Measurements from ENCODE around the gene TSHZ2. TPM values are rescaled to one million over a fixed set of nuclear protein-coding genes. Genes with fewer than 3 reads are reported as not detected.

The TSHZ2 gene
- total RNA-seq, 1 donor from 2014 or later: 1.6 TPM

- Histone ChIP-seq H3K4me3 (ENCODE audit: low read depth, low read length) (no peak overlapping the region), H3K36me3 (ENCODE audit: control insufficient read depth, insufficient read depth, low read length) (no peaks in the 10 kb centered on the region), H3K27me3 (ENCODE audit: control insufficient read depth, insufficient read depth, low read length) (no peaks in the 10 kb centered on the region)
- FAIRE-seq: no peak
- DNase-seq (ENCODE audit: low read depth): no peak
- no peak for TF ChIP-seq CTCF (IDR thresholded peaks at IDR 0.05; ENCODE audit: insufficient read depth, low read length, severe bottlenecking)
These were observed 108.5 kb downstream of the TSHZ2 start for GRCh38 chr20:53080687-53080962.

GRCh38 chr20:53080969-53081871 lies 109.1 kb downstream of the TSHZ2 start:
- H3K27me3 ChIP-seq (ENCODE audit: control insufficient read depth, insufficient read depth, low read length): no peaks in the 10 kb centered on the region
- peak; percentile 91 for DNase-seq (ENCODE audit: low read depth)
- TF ChIP-seq CTCF (IDR thresholded peaks at IDR 0.05; ENCODE audit: insufficient read depth, low read length, severe bottlenecking): no peak
- peak; percentile 89 for FAIRE-seq
- H3K36me3 ChIP-seq (ENCODE audit: control insufficient read depth, insufficient read depth, low read length): no peaks in the 10 kb centered on the region
- no peak overlapping the region for H3K4me3 ChIP-seq (ENCODE audit: low read depth, low read length)

- Histone ChIP-seq H3K4me3 (ENCODE audit: low read depth, low read length) (no peak overlapping the region), H3K27me3 (ENCODE audit: control insufficient read depth, insufficient read depth, low read length) (no peaks in the 10 kb centered on the region), H3K36me3 (ENCODE audit: control insufficient read depth, insufficient read depth, low read length) (no peaks in the 10 kb centered on the region)
- TF ChIP-seq CTCF (IDR thresholded peaks at IDR 0.05; ENCODE audit: insufficient read depth, low read length, severe bottlenecking): no peak
- FAIRE-seq (no peak), DNase-seq (ENCODE audit: low read depth) (peak; percentile 45)
These were observed 110.0 kb downstream of the TSHZ2 start for GRCh38 chr20:53081916-53082863.

- Histone ChIP-seq H3K27me3 (ENCODE audit: control insufficient read depth, insufficient read depth, low read length) (no peaks in the 10 kb centered on the region), H3K36me3 (ENCODE audit: control insufficient read depth, insufficient read depth, low read length) (no peaks in the 10 kb centered on the region), H3K4me3 (ENCODE audit: low read depth, low read length) (no peak overlapping the region)
- no peak for FAIRE-seq
- TF ChIP-seq CTCF (IDR thresholded peaks at IDR 0.05; ENCODE audit: insufficient read depth, low read length, severe bottlenecking): no peak
- no peak for DNase-seq (ENCODE audit: low read depth)
These were observed 111.3 kb downstream of the TSHZ2 start for GRCh38 chr20:53083411-53083810.

GRCh38 chr20:53084408-53084997 lies 112.3 kb downstream of the TSHZ2 start:
- FAIRE-seq (no peak), DNase-seq (ENCODE audit: low read depth) (no peak)

More at GRCh38 chr20:53084408-53084997, 112.3 kb downstream of the TSHZ2 start:
- TF ChIP-seq CTCF (IDR thresholded peaks at IDR 0.05; ENCODE audit: insufficient read depth, low read length, severe bottlenecking): no peak
- no peak overlapping the region for H3K4me3 ChIP-seq (ENCODE audit: low read depth, low read length)
- H3K27me3 ChIP-seq (ENCODE audit: control insufficient read depth, insufficient read depth, low read length): no peaks in the 10 kb centered on the region
- H3K36me3 ChIP-seq (ENCODE audit: control insufficient read depth, insufficient read depth, low read length): no peaks in the 10 kb centered on the region
